GM18951 (cell line): ENCODE data around the gene THADA.
"Not testable (repeated sequence)": the region's sequence is repeated elsewhere in the genome, so short reads cannot be mapped to it uniquely, and the experiment has no call there.

Experiments
- POLR2A ChIP-seq: IDR thresholded peaks from 4 replicates; pipeline ENCODE4 v1.6.1; 2011; ENCODE audit warnings: mild to moderate bottlenecking; ENCODE audit not compliant: insufficient read length, insufficient read depth; ENCODE audit errors: extremely low read depth
- in situ Hi-C: fragments of 300-500 bp; cut with MboI; formaldehyde crosslinking; loops from one replicate; pipeline ENCODE4 v1.12.0; 2022; ENCODE audit warnings: low sequenced_read_pairs, mixed read lengths, inconsistent platforms; ENCODE audit not compliant: unreplicated experiment

THADA gene

GRCh38 chr2:43193652-43194120 is 402.2 kb downstream of the THADA start:
- TF ChIP-seq POLR2A = no peak
- in situ Hi-C loops = no loop called here

GRCh38 chr2:43192744-43193651 is 402.8 kb downstream of the THADA start:
- TF ChIP-seq POLR2A = no peak
- in situ Hi-C loops = no loop called here

- in situ Hi-C loops = no loop called here
- no peak for TF ChIP-seq POLR2A
Observed at GRCh38 chr2:43191947-43192516, 403.8 kb downstream of the THADA start.

GRCh38 chr2:43190311-43191052 is 405.4 kb downstream of the THADA start:
- TF ChIP-seq POLR2A = no peak
- in situ Hi-C loops = no loop called here

GRCh38 chr2:43189861-43190260 is 406.0 kb downstream of the THADA start:
- in situ Hi-C loops = not testable (repeated sequence)

GRCh38 chr2:43188561-43189386 is 407.1 kb downstream of the THADA start:
- in situ Hi-C loops = no loop called here
- no peak for TF ChIP-seq POLR2A

- in situ Hi-C loops = no loop called here
- no peak for TF ChIP-seq POLR2A
Observed at GRCh38 chr2:43186679-43187374, 409.0 kb downstream of the THADA start.

- in situ Hi-C loops = no loop called here
- no peak for TF ChIP-seq POLR2A
Observed at GRCh38 chr2:43186321-43186678, 409.5 kb downstream of the THADA start.

GRCh38 chr2:43185146-43185545 is 410.7 kb downstream of the THADA start:
- in situ Hi-C loops = no loop called here

GRCh38 chr2:43184339-43184895 is 411.4 kb downstream of the THADA start:
- TF ChIP-seq POLR2A = no peak

More at GRCh38 chr2:43185146-43185545, 410.7 kb downstream of the THADA start:
- TF ChIP-seq POLR2A = no peak

GRCh38 chr2:43183743-43184142 is 412.1 kb downstream of the THADA start:
- no peak for TF ChIP-seq POLR2A
- in situ Hi-C loops = no loop called here

More at GRCh38 chr2:43184339-43184895, 411.4 kb downstream of the THADA start:
- in situ Hi-C loops = no loop called here

- TF ChIP-seq POLR2A = no peak
- in situ Hi-C loops = no loop called here
Observed at GRCh38 chr2:43180897-43181296, 414.9 kb downstream of the THADA start.
